Embryonic facial prominence (tissue), 1 donor: Measurements from ENCODE around the gene ZDHHC11.

Experiments
- DNase-seq: peaks from one replicate; pipeline ENCODE4 v3.0.0-alpha.2; 2016; ENCODE audit errors: extremely low spot score

The ZDHHC11 gene

GRCh38 chr5:850511-851006 is at the start of gene ZDHHC11:
ZDHHC11 (minus strand) TSS chr5:850986; CDS start chr5:850602, 384 bp downstream.
- DNase-seq: no peak

GRCh38 chr5:893711-894110 is 42.9 kb upstream of the ZDHHC11 start:
- no peak for DNase-seq

- no peak for DNase-seq
These were observed 42.3 kb upstream of the ZDHHC11 start for GRCh38 chr5:893137-893506.

- peak; percentile 72 for DNase-seq
These were observed 41.8 kb upstream of the ZDHHC11 start, which contains the start of the genes BRD9 and TRIP13 for GRCh38 chr5:892394-893136. BRD9 (minus strand) TSS chr5:892801; CDS start chr5:892657, 144 bp downstream. TRIP13 (plus strand) TSS chr5:892884; CDS start chr5:892999, 115 bp downstream.

GRCh38 chr5:891837-892393 is 41.1 kb upstream of the ZDHHC11 start:
- no peak for DNase-seq

GRCh38 chr5:891117-891836 is 40.5 kb upstream of the ZDHHC11 start:
- DNase-seq: no peak

GRCh38 chr5:889075-889710 is 38.4 kb upstream of the ZDHHC11 start:
- DNase-seq: no peak

GRCh38 chr5:888638-889035 is 37.9 kb upstream of the ZDHHC11 start:
- no peak for DNase-seq

- no peak for DNase-seq
These were observed 37.3 kb upstream of the ZDHHC11 start for GRCh38 chr5:887947-888637.

GRCh38 chr5:886716-887325 is 36.0 kb upstream of the ZDHHC11 start:
- no peak for DNase-seq

- DNase-seq: no peak
These were observed 35.2 kb upstream of the ZDHHC11 start for GRCh38 chr5:886036-886435.

- DNase-seq: no peak
These were observed 34.7 kb upstream of the ZDHHC11 start for GRCh38 chr5:885529-885928.

GRCh38 chr5:885127-885442 is 34.3 kb upstream of the ZDHHC11 start:
- DNase-seq: no peak

GRCh38 chr5:884345-885126 is 33.8 kb upstream of the ZDHHC11 start:
- DNase-seq: no peak

GRCh38 chr5:883475-884181 is 32.8 kb upstream of the ZDHHC11 start:
- DNase-seq: no peak

- DNase-seq: no peak
These were observed 31.7 kb upstream of the ZDHHC11 start for GRCh38 chr5:882253-883183.

- no peak for DNase-seq
These were observed 30.8 kb upstream of the ZDHHC11 start for GRCh38 chr5:881551-881935.

- no peak for DNase-seq
These were observed 30.2 kb upstream of the ZDHHC11 start for GRCh38 chr5:880816-881550.
